HG03342 (cell line): ENCODE measurements around the gene NAT9.

Experiments
- ATAC-seq: cut with Tn5 transposase; IDR thresholded peaks from one replicate; pipeline ENCODE4 v1.9.1; 2021; ENCODE audit warnings: mild to moderate bottlenecking, moderate library complexity; ENCODE audit not compliant: unreplicated experiment

The NAT9 gene

DNA sequence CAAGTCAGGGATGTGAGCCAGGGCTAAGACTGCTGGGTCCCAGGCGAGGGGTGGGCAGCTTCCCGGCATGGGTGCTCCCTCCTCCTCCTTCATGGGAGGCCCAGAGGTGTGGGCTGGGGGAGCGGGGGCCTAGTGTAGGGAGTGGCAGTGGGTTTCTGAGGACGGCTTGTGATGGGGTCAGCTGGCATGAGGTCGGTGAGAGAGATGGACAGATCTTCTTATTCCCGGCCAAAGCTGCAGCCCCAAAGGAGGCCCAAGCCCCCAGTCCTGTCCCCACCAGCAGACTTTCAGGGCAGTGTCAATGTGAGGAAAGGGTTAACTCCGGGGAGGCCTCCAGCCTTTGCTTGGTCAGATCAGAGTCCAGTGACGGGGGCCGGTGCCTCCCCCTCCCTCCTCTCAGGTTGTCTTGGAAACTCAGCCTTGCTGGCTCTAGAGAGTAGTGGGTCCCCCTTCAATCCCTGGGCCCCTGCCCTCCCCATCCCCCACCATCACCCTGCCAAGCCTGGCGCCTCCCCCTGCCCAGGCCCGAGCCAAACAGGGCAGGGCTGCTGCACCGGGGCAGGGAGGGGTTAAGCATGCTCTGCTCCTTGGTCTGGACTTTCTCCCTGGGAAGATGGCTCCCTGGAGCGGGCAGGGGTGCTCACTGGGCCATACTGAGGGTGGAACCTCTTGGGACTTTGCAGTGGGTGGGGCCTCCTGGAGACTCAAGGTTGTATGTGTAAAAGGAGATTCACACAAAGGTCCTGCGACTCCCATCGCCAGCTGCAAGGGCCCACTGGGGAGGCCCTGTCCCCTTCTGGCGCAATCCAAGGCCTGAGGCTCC lies 12.4 kb downstream of the NAT9 start:
- ATAC-seq, result no peak

DNA sequence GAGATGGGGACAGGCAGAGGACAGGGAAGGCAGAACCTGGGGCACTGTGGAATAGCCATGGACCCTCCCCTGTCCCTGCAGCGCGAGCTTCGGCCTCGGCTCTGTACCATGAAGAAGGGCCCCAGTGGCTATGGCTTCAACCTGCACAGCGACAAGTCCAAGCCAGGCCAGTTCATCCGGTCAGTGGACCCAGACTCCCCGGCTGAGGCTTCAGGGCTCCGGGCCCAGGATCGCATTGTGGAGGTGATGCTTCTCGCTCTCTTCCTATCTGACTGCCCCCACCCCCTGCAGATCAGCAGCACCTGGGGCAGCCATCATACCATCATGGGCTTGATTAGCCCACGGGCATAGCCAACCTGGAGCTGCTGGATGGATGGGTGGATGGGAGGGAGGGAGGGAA lies 14.2 kb downstream of the NAT9 start:
- no peak for ATAC-seq

DNA sequence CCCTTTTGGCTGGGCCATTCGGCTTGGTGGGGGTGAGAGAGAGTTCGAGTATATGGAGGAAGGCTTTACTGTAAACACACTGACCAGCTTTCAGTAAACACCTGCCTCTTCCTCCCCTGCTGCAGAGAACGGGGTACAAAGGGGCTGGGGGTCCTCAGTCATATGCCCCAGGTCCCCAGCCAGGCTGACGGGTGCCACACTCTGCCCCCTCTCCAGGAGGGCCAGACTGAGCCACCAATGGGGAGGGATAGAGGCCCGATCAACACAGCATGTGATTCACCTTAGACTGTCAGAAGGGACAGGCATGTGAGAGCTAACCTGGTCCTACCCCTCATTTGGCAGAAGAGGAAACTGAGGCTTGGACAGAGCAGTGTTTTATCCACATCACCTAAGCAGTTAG lies 14.7 kb downstream of the NAT9 start:
- no peak for ATAC-seq

GRCh38 chr17:74760404-74761105 lies 15.6 kb downstream of the NAT9 start:
- no peak for ATAC-seq

DNA sequence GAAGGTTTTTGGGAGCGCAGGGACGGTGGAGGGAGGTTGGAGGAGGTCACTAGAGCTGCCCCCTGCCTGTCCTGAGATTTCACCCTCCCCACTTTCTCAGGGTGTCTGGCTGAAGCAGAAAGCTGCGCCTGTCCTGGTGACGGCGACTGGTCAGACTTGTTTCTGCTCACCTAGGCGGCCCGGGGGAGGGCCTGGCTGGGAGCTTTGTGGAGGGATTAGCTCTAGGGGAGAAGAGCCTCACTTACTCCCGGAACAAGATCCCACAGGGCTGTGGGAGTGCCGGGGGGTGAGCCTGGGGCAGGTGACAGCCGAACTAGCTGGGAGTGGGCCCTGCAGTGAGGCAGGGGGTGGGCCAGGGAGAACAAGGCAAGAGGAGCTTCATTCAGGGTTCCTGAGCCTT lies 16.2 kb downstream of the NAT9 start:
- no peak for ATAC-seq

DNA sequence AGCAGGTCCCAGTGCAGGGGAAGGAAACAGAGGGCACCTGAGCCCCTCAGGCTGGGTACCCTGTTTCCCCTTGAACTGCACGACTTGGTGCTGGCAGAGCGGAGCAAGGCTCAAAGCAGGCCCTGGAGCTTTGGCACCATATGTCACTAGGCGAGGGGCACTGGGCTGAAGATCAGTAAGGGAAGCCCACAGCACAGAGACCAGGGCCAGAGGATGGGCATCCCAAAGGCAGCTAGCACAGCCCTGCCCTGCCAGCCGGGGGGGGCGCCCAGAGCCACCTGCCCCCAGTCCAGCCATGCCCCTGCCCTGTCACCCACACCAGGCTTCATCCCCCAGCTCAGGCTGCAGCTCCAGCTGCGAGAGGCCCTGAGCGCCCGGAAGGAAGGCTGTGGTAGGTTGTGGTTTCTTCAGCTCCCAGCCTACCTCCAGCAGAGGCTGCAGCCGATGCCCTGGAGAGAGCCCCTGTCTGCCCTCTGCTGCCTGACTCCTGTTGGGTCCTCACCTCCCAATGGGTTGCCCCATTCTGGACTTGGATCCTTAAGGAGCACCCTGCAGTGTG lies 16.8 kb downstream of the NAT9 start:
- ATAC-seq, result peak; percentile 73

GRCh38 chr17:74758848-74759168 lies 17.3 kb downstream of the NAT9 start:
- ATAC-seq, result no peak

DNA sequence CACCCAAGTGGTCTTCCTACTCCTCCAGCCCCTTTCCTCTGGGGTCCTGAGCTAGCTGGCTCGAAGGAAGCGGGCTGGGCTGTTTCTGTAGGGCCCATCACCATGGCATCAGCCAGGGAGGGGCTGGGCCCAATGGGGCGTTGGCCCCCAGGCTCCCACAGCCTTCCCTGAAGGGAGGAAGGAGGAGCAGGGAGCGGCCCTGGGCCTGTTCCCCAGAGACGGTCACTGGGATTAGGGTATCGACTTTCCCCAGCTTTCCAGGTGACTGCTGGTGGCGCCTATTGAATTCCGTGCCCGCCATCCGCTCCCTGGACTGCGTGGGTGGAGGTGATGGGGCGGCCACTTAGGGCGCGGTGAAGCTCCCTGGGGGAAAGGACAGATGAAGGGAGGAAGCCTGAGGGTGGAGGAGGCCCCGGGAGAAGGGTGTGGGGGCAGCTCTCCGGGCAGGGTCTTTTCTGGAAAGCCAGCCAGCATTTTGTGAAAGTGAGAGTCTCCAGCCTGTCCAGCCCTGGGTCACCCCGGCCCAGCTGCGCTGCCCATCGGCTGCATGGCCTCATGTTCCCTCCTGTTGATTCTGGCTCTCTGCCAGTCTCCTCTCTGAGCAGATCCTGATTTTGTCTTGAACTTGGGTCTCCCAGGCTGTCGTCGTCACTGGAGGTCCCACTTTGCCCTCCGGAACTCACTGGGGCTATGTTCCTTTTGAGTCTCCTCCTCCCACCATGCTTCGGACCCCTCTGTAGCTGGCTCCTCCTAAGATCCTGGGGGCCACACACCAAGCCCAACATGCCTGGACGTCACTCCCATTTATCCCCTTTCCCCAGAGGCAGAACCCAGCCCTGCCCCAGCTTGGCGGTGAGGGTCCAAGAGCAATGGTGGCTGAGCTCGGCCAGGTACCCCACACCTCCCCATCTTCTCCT lies 18.0 kb downstream of the NAT9 start:
- no peak for ATAC-seq

DNA sequence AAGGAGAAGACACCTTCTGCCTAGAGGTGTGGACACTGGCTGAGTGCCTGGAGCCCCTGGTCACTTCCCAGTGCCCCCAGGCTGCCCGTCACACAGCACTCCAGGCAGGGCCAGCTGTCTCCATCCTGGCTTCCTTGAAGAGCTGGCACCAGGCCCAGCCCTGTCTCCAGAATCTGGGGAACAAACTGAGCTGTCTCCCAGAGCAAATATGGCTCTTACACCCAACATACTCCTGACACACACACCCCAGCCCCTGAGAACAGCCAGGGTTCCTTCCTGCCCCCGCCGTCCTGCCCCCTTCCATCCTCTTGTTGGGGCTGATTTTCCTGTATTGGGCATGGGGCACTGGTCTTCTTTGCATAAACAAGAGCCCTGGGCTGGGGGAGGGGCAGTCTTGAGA lies 18.6 kb downstream of the NAT9 start:
- no peak for ATAC-seq

- ATAC-seq, result no peak
Observed at GRCh38 chr17:74756891-74757290, 19.3 kb downstream of the NAT9 start.

GRCh38 chr17:74755533-74755932 lies 20.6 kb downstream of the NAT9 start:
- ATAC-seq, result no peak

DNA sequence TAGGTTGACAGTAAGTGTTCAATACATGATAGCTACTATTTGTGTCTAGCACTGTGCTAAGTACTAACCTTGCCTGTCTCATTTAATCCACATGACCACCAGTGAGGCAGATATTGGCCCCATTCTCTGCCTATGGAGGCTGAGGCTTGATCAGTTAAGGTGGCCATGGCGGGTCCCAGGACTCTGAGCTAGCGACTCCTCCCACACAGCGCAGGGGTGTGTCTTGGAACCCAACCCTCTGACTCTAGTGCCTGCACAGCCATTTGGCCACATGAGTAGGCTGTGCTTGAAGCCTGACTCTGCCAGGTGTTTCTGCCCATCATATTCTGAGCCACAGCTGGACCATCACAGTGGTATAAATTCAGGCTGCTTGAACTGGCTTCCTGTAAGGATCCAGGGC lies 21.3 kb downstream of the NAT9 start:
- no peak for ATAC-seq

- no peak for ATAC-seq
Observed at GRCh38 chr17:74752822-74753401, 23.2 kb downstream of the NAT9 start.

- ATAC-seq, result no peak
Observed at GRCh38 chr17:74752415-74752814, 23.7 kb downstream of the NAT9 start.

DNA sequence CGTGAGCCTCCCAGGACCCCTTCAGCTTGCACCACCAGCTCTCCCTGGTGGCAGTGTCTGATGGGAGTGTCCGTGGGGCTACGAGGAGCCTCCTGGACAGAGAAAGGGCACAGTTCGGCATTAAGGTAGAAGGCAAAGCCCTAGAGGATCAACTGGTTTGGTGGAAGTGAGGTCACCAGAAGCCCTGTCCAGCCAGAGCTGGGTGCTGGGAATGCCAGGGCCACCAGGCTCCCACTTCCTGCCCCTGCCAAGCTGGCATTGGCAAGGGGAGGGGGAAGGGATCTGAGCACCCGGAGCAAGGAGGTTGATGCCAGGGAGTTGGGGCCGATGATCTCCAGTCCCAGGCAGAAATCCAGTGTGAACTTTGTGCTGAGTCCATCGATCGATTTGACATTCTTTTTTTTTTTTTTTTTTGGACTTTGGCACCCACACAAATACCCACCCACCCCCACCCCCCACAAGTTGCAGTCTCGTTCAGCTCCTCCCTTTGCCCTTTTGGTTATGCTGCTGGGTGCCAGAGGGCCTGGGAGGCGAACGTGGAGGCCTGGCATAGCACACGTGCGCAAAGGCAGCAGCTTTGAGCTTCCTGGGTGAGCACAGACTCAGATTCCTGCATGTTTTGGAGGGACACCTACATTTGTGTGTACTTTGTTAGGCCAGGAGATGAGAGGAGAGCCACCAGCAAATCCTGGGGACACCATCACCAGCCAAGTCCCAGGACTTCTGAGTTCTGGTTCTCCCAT lies 25.6 kb downstream of the NAT9 start:
- ATAC-seq, result no peak

- ATAC-seq, result no peak
Observed at GRCh38 chr17:74750039-74750326, 26.2 kb downstream of the NAT9 start.

DNA sequence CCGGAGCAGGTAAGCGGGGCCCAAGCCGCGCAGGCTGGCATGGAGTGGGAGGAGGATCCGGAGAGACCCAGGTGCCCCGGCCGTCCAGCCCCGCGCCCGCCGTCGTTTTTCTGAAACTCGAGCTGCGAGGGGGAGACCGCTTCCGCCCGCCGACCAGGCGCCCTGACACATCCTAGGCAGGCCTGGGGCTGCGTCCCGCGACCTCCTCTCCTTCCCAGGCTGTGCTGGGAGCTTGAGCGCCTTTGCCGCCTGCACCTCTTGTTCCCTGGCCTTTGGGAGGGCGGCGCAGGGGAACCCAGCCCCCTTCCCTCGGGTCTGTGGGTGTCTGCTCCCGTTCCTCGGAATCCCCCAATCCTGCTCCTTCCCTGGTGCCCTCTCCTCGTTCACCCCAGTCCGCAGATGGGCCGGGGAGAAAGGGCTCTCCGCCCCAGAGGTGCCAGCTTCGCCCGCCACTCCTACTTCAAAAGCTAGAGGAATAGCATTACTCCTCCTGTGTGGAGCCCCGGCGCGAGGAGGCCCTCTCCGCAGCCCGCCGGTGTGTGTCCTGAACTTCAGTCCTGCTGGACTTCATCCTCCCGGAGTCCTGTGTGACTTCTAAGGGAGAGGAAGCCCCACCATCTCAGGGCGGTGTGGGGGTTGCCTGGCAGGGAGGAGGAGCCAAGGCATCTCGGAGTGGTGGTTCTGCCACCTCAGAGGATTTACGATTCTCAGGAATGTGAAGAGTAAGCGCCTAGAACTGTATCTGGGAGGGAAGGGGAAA lies 26.7 kb downstream of the NAT9 start:
- no peak for ATAC-seq

GRCh38 chr17:74748529-74749278 lies 27.4 kb downstream of the NAT9 start, which contains the start of gene NHERF1:
NHERF1 (plus strand) TSS chr17:74748628; CDS start chr17:74748847, 219 bp downstream.
- peak; percentile 82 for ATAC-seq

GRCh38 chr17:74748279-74748528 lies 27.9 kb downstream of the NAT9 start:
- no peak for ATAC-seq
